ES-I3 (cell line): ENCODE results near the gene XRCC4.

Source experiments
- H3K36me3 ChIP-seq: 2 replicates; pipeline ENCODE4 v1.6.1; 2013; ENCODE audit warnings: mild to moderate bottlenecking, low read length, control low read depth, moderate library complexity; ENCODE audit not compliant: insufficient read depth
- H3K4me1 ChIP-seq: 2 replicates; pipeline ENCODE4 v1.6.1; 2013; ENCODE audit warnings: mild to moderate bottlenecking, control low read depth, low read length; ENCODE audit not compliant: insufficient read depth
- H3K9ac ChIP-seq: 2 replicates; pipeline ENCODE4 v1.6.1; 2013; ENCODE audit warnings: low read depth, mild to moderate bottlenecking, low read length, moderate library complexity
- H3K9me3 ChIP-seq: 2 replicates; pipeline ENCODE4 v1.6.1; 2013; ENCODE audit warnings: mild to moderate bottlenecking, low read length, moderate library complexity; ENCODE audit not compliant: control insufficient read depth, insufficient read depth

Gene XRCC4

DNA sequence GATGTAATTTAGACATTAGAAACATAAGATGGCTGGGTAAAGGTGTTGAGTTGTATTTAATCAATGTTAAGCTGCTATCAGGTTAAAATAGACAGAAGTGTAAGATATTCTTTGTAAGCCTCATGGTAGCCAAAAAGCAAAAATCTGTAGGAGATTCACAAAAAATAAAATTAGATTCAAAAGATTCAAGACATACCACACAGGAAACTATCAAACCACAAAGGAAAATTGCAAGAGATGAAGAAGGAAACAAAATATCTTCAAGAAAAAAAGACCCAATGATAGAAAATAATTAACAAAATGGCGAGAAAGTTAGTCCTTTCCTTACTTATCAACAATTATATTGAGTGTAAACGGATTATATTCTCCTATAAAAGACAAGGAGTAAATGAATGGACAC, 15.3 kb downstream of the XRCC4 start:
- Histone ChIP-seq H3K36me3 (no peaks in the 10 kb centered on the region), H3K9me3 (peaks cover 14% of the 10 kb centered on the region), H3K4me1 (peaks cover 10% of the 10 kb centered on the region; the same call in 1 of the 2 replicates), H3K9ac (no peak overlapping the region)

DNA sequence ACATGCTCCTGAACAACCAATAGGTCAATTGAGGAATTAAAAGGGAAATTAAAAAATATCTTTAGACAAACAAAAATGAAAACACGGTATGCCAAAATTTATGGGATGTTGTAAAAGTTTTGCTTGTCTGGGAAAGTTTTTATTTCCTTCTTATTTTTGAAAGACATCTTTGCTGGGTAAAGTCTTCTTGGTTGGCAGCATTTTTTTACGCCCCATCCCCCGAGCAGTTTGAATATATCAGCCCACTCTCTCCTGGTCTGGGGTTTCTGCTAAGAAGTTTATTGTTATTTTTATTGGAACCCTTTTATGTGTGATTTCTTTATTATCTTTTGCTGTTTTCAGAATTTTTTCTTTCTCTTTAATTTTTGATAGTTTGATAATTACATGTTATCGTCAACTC, 16.3 kb downstream of the XRCC4 start:
- Histone ChIP-seq H3K4me1 (peaks cover 10% of the 10 kb centered on the region; the same call in 1 of the 2 replicates), H3K36me3 (no peaks in the 10 kb centered on the region), H3K9ac (no peak overlapping the region), H3K9me3 (peaks cover 14% of the 10 kb centered on the region)

DNA sequence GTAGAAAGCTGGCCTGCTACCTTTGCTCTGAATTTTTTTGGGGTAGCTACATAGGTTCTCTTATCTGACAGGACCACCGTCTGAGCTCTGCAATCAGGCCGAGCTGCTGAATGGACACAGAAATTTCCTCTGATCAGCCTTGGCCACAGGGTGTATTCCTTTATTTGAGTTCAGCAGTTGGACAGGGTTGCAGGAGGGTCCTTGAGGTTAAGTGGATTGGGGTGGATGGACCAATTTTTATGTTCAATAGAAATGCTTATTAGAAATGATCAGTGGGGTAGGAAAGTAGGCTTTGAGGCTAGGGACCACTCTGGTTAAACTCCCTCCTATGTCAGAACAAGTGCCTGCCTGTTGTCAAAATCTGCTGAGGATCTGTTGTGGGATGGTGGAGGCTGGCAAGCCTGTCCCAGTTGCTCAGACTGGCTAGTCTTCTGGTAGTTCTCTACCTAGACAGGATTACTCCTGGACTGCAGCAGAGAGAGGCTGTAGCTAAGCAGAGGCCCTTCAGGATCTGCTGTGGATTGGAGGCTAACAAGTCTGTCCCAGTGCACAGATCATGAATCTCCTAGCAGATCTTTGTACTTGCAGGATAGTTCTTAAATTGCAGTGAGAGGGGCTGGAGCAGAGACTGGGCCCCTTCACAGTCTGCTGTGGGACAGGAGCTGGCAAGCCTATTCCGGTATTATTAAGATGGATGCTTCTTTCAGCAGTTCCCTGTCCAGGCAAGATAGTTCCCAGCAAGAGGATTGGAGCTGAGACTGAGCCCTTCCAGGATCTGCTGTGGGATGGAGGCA, 18.0 kb downstream of the XRCC4 start:
- no peaks in the 10 kb centered on the region for H3K36me3 ChIP-seq
- H3K4me1 ChIP-seq, result peaks cover 17% of the 10 kb centered on the region
- H3K9ac ChIP-seq, result no peak overlapping the region
- peaks cover 10% of the 10 kb centered on the region for H3K9me3 ChIP-seq

DNA sequence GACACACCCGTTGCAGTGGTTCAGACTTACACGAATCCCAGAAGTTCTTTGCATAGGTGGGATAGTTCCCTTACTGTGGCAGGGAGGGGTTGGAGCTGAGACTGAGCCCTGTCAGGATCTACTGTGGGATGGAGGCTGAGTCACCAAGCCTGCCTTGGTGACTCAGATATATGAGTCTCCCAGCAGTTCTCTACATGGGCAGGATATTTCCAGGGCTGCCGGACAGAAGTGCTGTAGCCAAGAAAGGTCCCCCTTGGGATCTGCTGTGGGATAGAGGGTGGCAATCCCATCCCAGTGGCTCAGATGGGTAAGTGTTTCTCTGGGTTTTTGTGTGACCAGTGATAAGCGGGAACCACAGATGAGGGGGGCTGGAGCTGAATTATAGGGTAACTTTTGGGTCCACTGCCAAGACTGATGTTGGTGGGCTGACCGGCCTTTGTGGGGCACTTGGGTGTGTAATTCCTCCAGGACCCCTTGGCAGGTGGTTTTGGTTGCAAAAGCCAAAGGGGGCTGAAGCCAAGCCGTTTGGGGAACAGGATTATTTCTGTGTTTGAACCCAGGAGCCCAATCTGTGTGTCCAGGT, 18.7 kb downstream of the XRCC4 start:
- H3K9me3 ChIP-seq, result peaks cover 8% of the 10 kb centered on the region
- H3K9ac ChIP-seq, result no peak overlapping the region
- H3K4me1 ChIP-seq, result peaks cover 17% of the 10 kb centered on the region
- H3K36me3 ChIP-seq, result no peaks in the 10 kb centered on the region

DNA sequence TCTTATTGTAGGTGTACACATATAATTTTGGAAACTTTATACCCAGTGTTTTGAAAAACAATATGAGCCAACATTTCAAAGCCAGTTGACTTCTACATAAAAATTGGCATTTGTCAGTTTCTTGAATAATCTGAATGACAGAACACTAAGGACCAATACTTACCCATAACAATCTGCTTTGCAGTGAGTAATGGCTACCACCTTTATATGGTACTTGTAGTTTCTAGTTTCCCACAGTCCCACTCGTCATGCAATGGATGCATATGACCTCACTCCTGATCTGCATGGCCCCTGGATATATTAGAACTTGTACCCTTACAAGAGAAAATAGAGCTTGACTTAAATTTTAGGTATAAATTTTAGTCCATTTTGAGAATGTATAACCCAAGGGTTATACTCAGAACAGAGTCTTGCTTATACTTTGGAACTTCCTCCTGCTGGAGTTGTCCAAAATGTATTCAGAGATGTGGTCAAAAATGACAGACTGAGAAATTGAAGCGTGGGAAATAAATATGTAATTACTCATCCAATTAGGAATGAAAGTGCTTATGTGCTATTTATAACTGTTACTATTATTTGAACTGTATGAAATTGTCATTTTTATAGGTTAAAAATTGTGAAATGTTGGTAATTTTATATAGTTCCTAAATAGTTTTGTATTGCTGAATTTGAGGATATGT, 19.5 kb downstream of the XRCC4 start:
- no peaks in the 10 kb centered on the region for H3K36me3 ChIP-seq
- peaks cover 8% of the 10 kb centered on the region for H3K9me3 ChIP-seq
- H3K4me1 ChIP-seq, result peaks cover 17% of the 10 kb centered on the region
- H3K9ac ChIP-seq, result no peak overlapping the region

DNA sequence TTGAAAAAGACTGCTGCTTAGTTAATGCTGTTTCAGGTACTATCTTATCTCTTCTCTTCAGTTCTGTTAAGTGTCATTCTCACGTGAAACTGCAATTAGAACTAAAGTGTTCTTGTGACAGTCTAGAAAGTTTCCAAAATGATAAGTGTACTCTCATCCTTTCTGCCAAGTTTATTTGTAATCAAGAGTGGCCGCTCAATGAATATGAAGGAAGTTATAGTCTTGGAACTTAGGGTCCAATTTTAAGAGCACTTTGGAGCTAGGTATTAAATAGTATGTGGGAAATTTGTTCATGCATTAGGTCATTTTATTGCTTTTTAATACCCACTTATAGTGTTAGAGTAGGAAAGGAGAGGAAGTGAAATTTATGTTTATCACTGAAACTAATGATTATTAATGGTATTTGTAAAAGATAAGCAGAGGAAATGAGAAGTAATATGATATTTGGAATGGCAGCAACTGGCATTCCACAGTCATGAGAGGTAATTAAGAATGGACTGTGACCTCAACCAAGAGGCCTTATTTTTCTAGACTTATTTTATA, 20.4 kb downstream of the XRCC4 start:
- H3K9ac ChIP-seq, result no peak overlapping the region
- H3K4me1 ChIP-seq, result peaks cover 17% of the 10 kb centered on the region
- H3K36me3 ChIP-seq, result no peaks in the 10 kb centered on the region
- H3K9me3 ChIP-seq, result peaks cover 8% of the 10 kb centered on the region

DNA sequence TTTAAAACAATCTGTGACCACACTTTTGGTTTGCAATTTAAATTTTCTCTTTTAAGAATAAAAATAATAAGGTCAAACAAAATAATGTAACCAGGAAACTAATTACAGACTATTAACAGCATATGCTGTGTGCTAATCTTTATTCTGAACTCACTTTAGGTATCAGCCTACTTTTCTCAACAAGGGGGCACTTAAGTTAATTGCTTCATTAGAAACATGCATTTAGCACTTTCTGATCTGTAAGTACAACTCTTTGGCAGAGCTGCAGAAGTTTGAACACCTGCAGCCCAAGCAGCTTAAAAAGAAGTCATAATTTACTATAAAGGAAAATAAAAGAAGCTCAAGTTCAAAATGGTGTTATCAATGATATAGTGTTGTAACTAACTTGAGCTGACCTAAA, 21.7 kb downstream of the XRCC4 start:
- Histone ChIP-seq H3K9ac (no peak overlapping the region), H3K9me3 (no peaks in the 10 kb centered on the region; the same call in 1 of the 2 replicates), H3K36me3 (no peaks in the 10 kb centered on the region), H3K4me1 (peaks cover 17% of the 10 kb centered on the region)

DNA sequence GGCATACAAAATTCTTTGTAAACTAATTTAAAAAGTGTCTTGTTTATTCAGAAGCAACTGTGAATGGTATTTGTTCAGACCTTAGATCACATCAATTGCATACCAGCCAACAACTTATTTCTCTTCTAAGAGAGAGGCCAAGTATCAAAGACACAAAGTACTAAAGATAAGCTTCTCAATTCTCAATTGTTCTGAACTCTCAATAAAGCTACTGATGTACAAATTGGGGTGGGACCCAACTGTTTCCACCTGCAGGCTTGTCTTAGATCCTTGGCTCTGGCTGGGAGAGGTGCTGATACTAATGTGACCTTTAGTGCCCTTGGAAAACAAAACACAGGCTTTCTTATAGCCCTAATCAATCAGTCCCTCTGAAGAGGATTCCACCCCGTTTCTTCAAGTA, 22.1 kb downstream of the XRCC4 start:
- Histone ChIP-seq H3K4me1 (peaks cover 17% of the 10 kb centered on the region), H3K36me3 (no peaks in the 10 kb centered on the region), H3K9me3 (no peaks in the 10 kb centered on the region; the same call in 1 of the 2 replicates)

DNA sequence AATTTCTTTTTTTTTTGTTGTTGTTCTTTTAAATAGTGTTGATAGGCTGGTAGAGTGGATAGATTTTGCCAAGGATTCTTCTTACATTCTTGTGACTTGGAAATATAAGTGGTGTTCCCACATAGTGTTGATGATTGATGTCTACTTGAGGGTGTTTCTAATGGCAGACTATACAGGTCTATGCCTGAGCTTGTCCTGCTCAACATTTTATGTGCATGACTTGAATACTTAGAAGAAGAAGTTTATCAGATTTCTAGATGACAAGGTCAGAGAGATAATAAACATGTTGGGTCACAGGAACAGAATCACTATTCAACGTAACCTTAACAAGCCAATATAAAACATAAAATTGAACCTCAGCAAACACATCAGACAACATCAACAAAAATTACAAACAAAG, 24.2 kb downstream of the XRCC4 start:
- Histone ChIP-seq H3K4me1 (peaks cover 8% of the 10 kb centered on the region), H3K9ac (no peak overlapping the region), H3K36me3 (no peaks in the 10 kb centered on the region), H3K9me3 (no peaks in the 10 kb centered on the region)

More for the DNA sequence above, 22.1 kb downstream of the XRCC4 start:
- H3K9ac ChIP-seq, result no peak overlapping the region

DNA sequence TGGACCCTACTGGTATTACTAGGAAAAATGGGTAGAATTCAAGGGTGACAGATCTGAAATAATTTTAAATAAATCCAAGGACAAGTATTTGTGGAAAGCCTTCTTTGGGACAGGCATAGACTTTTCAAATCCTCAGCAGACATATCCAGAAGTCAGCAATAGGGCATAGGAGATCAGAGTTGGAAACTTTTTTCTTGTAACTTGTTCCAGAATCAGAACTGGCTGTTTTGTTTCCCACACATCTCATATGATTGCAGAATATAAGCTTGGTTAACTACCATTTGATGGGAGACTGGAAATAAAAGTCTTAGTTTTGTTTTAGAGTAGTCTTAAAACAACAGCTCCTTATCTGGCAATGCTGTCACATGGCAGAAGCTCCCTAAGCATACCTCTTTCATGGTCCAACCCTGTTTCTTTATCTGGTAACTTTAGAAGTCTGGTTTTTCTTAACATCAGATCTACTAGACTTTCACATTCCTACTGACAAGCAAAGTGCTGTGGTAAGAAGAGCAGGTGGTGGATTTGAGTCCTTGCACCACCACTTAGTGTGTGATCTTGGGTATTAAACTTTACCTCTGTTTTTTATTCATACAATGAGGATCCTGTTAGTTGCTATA, 25.1 kb downstream of the XRCC4 start:
- H3K4me1 ChIP-seq, result peaks cover 6% of the 10 kb centered on the region; the same call in 1 of the 2 replicates
- H3K9me3 ChIP-seq, result no peaks in the 10 kb centered on the region
- no peak overlapping the region for H3K9ac ChIP-seq

DNA sequence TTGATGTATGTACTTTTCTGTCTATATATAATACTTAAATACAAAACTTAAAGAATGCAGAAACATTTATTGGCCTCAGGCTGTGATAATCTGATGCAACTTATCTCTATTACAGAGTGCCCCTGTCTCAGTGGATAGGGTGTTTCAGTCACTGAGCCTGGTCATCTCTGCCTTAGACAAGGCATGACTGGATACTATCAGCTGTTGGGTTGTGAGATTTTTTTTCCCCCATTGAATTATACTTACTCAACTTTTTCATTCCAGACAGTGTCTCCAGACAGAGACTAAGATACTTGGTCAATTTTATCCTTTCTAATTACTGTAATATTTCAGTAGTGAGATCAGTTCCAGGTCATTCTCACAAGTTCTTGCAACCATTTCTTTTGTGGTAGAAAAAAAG, 26.7 kb downstream of the XRCC4 start:
- no peak overlapping the region for H3K9ac ChIP-seq
- no peaks in the 10 kb centered on the region for H3K36me3 ChIP-seq
- no peaks in the 10 kb centered on the region for H3K9me3 ChIP-seq

More for the DNA sequence above, 25.1 kb downstream of the XRCC4 start:
- no peaks in the 10 kb centered on the region for H3K36me3 ChIP-seq

DNA sequence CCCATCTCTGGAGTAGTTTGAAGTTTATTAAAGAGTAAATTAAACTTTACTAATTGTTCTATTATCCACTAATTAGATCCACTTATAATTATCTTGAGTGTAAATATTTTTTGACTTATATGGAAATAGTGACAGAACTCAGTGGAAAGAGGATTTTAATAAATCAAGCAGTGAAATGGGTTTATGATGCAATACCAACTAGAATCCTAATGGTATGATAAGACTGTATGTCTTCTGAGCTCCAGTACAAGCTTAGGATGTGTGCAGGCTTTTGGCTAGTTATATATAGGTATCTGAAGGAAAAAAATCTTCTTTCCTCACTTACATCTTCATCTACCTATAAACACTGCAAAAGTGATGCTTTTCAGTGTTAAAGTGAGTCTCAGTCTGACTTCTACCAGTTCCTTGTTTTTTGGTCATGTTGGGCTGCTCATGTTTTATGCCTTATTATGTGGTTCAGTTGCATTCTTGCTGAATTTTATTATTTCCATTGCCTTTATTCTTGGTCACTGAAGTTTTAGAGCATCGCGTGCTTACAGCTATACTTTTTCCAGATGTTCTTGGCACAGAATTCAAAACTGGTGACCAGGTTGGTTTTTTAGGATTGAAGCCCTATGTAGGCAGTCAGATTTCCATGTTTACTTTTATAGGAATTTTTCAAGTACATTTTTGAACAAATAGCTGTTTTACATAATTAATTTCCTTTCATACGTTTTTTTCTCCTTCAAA, 30.5 kb downstream of the XRCC4 start:
- H3K4me1 ChIP-seq, result no peaks in the 10 kb centered on the region
- no peak overlapping the region for H3K9ac ChIP-seq
- H3K36me3 ChIP-seq, result no peaks in the 10 kb centered on the region
- no peaks in the 10 kb centered on the region for H3K9me3 ChIP-seq

More for the DNA sequence above, 26.7 kb downstream of the XRCC4 start:
- H3K4me1 ChIP-seq, result peaks cover 6% of the 10 kb centered on the region; the same call in 1 of the 2 replicates

DNA sequence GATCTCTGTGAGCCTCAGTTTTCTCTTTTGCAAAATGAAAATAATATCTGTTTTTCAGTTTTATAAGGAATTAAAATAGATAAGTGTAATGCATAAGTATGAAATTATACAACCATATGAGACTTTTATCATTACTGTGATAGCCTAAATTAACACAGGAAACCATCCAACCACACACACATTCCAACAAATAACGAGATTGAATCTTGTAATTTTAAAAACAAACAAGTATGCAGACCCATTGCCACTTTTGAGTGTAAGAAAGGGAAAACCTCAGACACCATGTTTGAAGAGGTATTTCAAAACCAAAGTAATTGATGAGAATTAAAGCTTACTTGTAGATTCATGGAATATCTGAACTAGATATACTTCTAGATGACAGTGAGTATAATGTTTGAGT, 32.0 kb downstream of the XRCC4 start:
- H3K36me3 ChIP-seq, result no peaks in the 10 kb centered on the region
- H3K9me3 ChIP-seq, result peaks cover 3% of the 10 kb centered on the region; the same call in 1 of the 2 replicates

More for the DNA sequence above, 32.0 kb downstream of the XRCC4 start:
- Histone ChIP-seq H3K9ac (no peak overlapping the region), H3K4me1 (no peaks in the 10 kb centered on the region)
